ENCODE results near the gene PDYN. TPM values are rescaled to one million over a fixed set of nuclear protein-coding genes. Genes with fewer than 3 reads are reported as not detected.

PDYN gene
- total RNA-seq, 2 experiments from 2014 or later, result not detected

- Mint-ChIP-seq H3K36me3 (ENCODE audit: low read depth) (no peaks in the 10 kb centered on the region), H3K9me3 (no peaks in the 10 kb centered on the region), H3K27me3 (ENCODE audit: low read depth) (peaks cover 25% of the 10 kb centered on the region), H3K4me3 (no peak overlapping the region), H3K4me1 (ENCODE audit: low read depth) (peaks cover 14% of the 10 kb centered on the region), H3K27ac (no peak overlapping the region)
- CTCF ChIA-PET, result interaction anchor here (1.0 to 3.1 kb wide), 3 partner anchors 82 to 209 kb away, joined by 4 to 61 read pairs (median 4); no protein-coding TSS in a partner anchor
- DNase-seq, result peak; percentile 21
- intact Hi-C loops (cut with micrococcal nuclease), result loop anchor here (2.0 kb wide), 1 partner anchor 383 kb away; no protein-coding TSS in a partner anchor
Measured at GRCh38 chr20:1964061-1964460, 29.8 kb downstream of the PDYN start.

GRCh38 chr20:1961374-1961773, 32.5 kb downstream of the PDYN start:
- no peak for DNase-seq
- CTCF ChIA-PET, result interaction anchor here (0.8 kb wide), 1 partner anchor 211 kb away, joined by 3 read pairs; no protein-coding TSS in a partner anchor
- no peaks in the 10 kb centered on the region for H3K36me3 Mint-ChIP-seq (ENCODE audit: low read depth)
- intact Hi-C loops (cut with micrococcal nuclease), result no loop called here
- H3K27ac Mint-ChIP-seq, result no peak overlapping the region
- H3K4me1 Mint-ChIP-seq (ENCODE audit: low read depth), result peaks cover 14% of the 10 kb centered on the region
- H3K9me3 Mint-ChIP-seq, result no peaks in the 10 kb centered on the region
- H3K27me3 Mint-ChIP-seq (ENCODE audit: low read depth), result peaks cover 25% of the 10 kb centered on the region
- no peak overlapping the region for H3K4me3 Mint-ChIP-seq

GRCh38 chr20:1959156-1959555, 34.7 kb downstream of the PDYN start:
- H3K36me3 Mint-ChIP-seq (ENCODE audit: low read depth), result no peaks in the 10 kb centered on the region
- no peaks in the 10 kb centered on the region for H3K4me1 Mint-ChIP-seq (ENCODE audit: low read depth)
- intact Hi-C loops (cut with micrococcal nuclease), result no loop called here
- peaks cover 20% of the 10 kb centered on the region for H3K27me3 Mint-ChIP-seq (ENCODE audit: low read depth)
- H3K9me3 Mint-ChIP-seq, result no peaks in the 10 kb centered on the region
- H3K4me3 Mint-ChIP-seq, result no peak overlapping the region
- DNase-seq, result no peak
- no peak overlapping the region for H3K27ac Mint-ChIP-seq
- CTCF ChIA-PET, result interaction anchor here (0.6 kb wide), 2 partner anchors 161 to 164 kb away, joined by 3 read pairs; no protein-coding TSS in a partner anchor

GRCh38 chr20:1958426-1958825, 35.4 kb downstream of the PDYN start:
- H3K9me3 Mint-ChIP-seq, result no peaks in the 10 kb centered on the region
- H3K27ac Mint-ChIP-seq, result no peak overlapping the region
- no peaks in the 10 kb centered on the region for H3K4me1 Mint-ChIP-seq (ENCODE audit: low read depth)
- intact Hi-C loops (cut with micrococcal nuclease), result no loop called here
- H3K4me3 Mint-ChIP-seq, result no peak overlapping the region
- H3K36me3 Mint-ChIP-seq (ENCODE audit: low read depth), result no peaks in the 10 kb centered on the region
- CTCF ChIA-PET, result no interaction called here
- H3K27me3 Mint-ChIP-seq (ENCODE audit: low read depth), result peaks cover 15% of the 10 kb centered on the region
- DNase-seq, result no peak

GRCh38 chr20:1955217-1955616, 38.6 kb downstream of the PDYN start:
- H3K4me1 Mint-ChIP-seq (ENCODE audit: low read depth), result no peaks in the 10 kb centered on the region
- CTCF ChIA-PET, result interaction anchor here (1.2 kb wide), 1 partner anchor 10 kb away, joined by 4 read pairs; no protein-coding TSS in a partner anchor
- no peak overlapping the region for H3K4me3 Mint-ChIP-seq
- H3K9me3 Mint-ChIP-seq, result no peaks in the 10 kb centered on the region
- H3K36me3 Mint-ChIP-seq (ENCODE audit: low read depth), result no peaks in the 10 kb centered on the region
- peaks cover 9% of the 10 kb centered on the region for H3K27me3 Mint-ChIP-seq (ENCODE audit: low read depth)
- DNase-seq, result no peak
- H3K27ac Mint-ChIP-seq, result no peak overlapping the region
- intact Hi-C loops (cut with micrococcal nuclease), result no loop called here

GRCh38 chr20:1953621-1954020, 40.2 kb downstream of the PDYN start:
- H3K36me3 Mint-ChIP-seq (ENCODE audit: low read depth), result no peaks in the 10 kb centered on the region
- H3K4me1 Mint-ChIP-seq (ENCODE audit: low read depth), result no peaks in the 10 kb centered on the region
- H3K27ac Mint-ChIP-seq, result no peak overlapping the region
- H3K27me3 Mint-ChIP-seq (ENCODE audit: low read depth), result peaks cover 11% of the 10 kb centered on the region
- no peak overlapping the region for H3K4me3 Mint-ChIP-seq
- H3K9me3 Mint-ChIP-seq, result no peaks in the 10 kb centered on the region
- intact Hi-C loops (cut with micrococcal nuclease), result no loop called here
- no peak for DNase-seq
- CTCF ChIA-PET, result no interaction called here

GRCh38 chr20:1952737-1953530, 40.9 kb downstream of the PDYN start:
- no peak overlapping the region for H3K27ac Mint-ChIP-seq
- DNase-seq, result no peak
- H3K4me3 Mint-ChIP-seq, result no peak overlapping the region
- H3K9me3 Mint-ChIP-seq, result no peaks in the 10 kb centered on the region
- H3K36me3 Mint-ChIP-seq (ENCODE audit: low read depth), result no peaks in the 10 kb centered on the region
- intact Hi-C loops (cut with micrococcal nuclease), result no loop called here
- CTCF ChIA-PET, result interaction anchor here (1.1 kb wide), 1 partner anchor 55 kb away, joined by 3 read pairs; no protein-coding TSS in a partner anchor
- peaks cover 11% of the 10 kb centered on the region for H3K27me3 Mint-ChIP-seq (ENCODE audit: low read depth)
- H3K4me1 Mint-ChIP-seq (ENCODE audit: low read depth), result no peaks in the 10 kb centered on the region

- intact Hi-C loops (cut with micrococcal nuclease), result no loop called here
- no peak overlapping the region for H3K27ac Mint-ChIP-seq
- no peak overlapping the region for H3K4me3 Mint-ChIP-seq
- CTCF ChIA-PET, result interaction anchor here (1.1 kb wide), 1 partner anchor 56 kb away, joined by 3 read pairs; no protein-coding TSS in a partner anchor
- H3K27me3 Mint-ChIP-seq (ENCODE audit: low read depth), result peaks cover 20% of the 10 kb centered on the region
- DNase-seq, result no peak
- H3K36me3 Mint-ChIP-seq (ENCODE audit: low read depth), result no peaks in the 10 kb centered on the region
- H3K4me1 Mint-ChIP-seq (ENCODE audit: low read depth), result peaks cover 3% of the 10 kb centered on the region
- no peaks in the 10 kb centered on the region for H3K9me3 Mint-ChIP-seq
Measured at GRCh38 chr20:1951436-1952115, 42.3 kb downstream of the PDYN start.

- no peaks in the 10 kb centered on the region for H3K36me3 Mint-ChIP-seq (ENCODE audit: low read depth)
- H3K27me3 Mint-ChIP-seq (ENCODE audit: low read depth), result peaks cover 22% of the 10 kb centered on the region
- CTCF ChIA-PET, result interaction anchor here (0.6 kb wide), 1 partner anchor 37 kb away, joined by 3 read pairs; no protein-coding TSS in a partner anchor
- H3K4me1 Mint-ChIP-seq (ENCODE audit: low read depth), result peaks cover 3% of the 10 kb centered on the region
- intact Hi-C loops (cut with micrococcal nuclease), result no loop called here
- no peak overlapping the region for H3K4me3 Mint-ChIP-seq
- no peaks in the 10 kb centered on the region for H3K9me3 Mint-ChIP-seq
- no peak overlapping the region for H3K27ac Mint-ChIP-seq
- no peak for DNase-seq
Measured at GRCh38 chr20:1950836-1951235, 43.0 kb downstream of the PDYN start.

GRCh38 chr20:1949347-1950100, 44.3 kb downstream of the PDYN start:
- H3K27ac Mint-ChIP-seq, result no peak overlapping the region
- CTCF ChIA-PET, result no interaction called here
- intact Hi-C loops (cut with micrococcal nuclease), result no loop called here
- DNase-seq, result no peak
- H3K36me3 Mint-ChIP-seq (ENCODE audit: low read depth), result no peaks in the 10 kb centered on the region
- peaks cover 3% of the 10 kb centered on the region for H3K4me1 Mint-ChIP-seq (ENCODE audit: low read depth)
- H3K9me3 Mint-ChIP-seq, result no peaks in the 10 kb centered on the region
- H3K27me3 Mint-ChIP-seq (ENCODE audit: low read depth), result peaks cover 23% of the 10 kb centered on the region
- no peak overlapping the region for H3K4me3 Mint-ChIP-seq

GRCh38 chr20:1947535-1947846, 46.4 kb downstream of the PDYN start:
- H3K27me3 Mint-ChIP-seq (ENCODE audit: low read depth), result peaks cover 29% of the 10 kb centered on the region
- no peak for DNase-seq
- H3K4me1 Mint-ChIP-seq (ENCODE audit: low read depth), result peaks cover 3% of the 10 kb centered on the region
- H3K36me3 Mint-ChIP-seq (ENCODE audit: low read depth), result no peaks in the 10 kb centered on the region
- H3K9me3 Mint-ChIP-seq, result no peaks in the 10 kb centered on the region
- CTCF ChIA-PET, result no interaction called here
- intact Hi-C loops (cut with micrococcal nuclease), result no loop called here
- H3K27ac Mint-ChIP-seq, result no peak overlapping the region
- no peak overlapping the region for H3K4me3 Mint-ChIP-seq

GRCh38 chr20:1946762-1947534, 46.9 kb downstream of the PDYN start:
- no peak overlapping the region for H3K27ac Mint-ChIP-seq
- no peaks in the 10 kb centered on the region for H3K36me3 Mint-ChIP-seq (ENCODE audit: low read depth)
- DNase-seq, result no peak
- H3K27me3 Mint-ChIP-seq (ENCODE audit: low read depth), result peaks cover 29% of the 10 kb centered on the region
- no peak overlapping the region for H3K4me3 Mint-ChIP-seq
- no peaks in the 10 kb centered on the region for H3K9me3 Mint-ChIP-seq
- CTCF ChIA-PET, result no interaction called here
- H3K4me1 Mint-ChIP-seq (ENCODE audit: low read depth), result peaks cover 3% of the 10 kb centered on the region
- intact Hi-C loops (cut with micrococcal nuclease), result no loop called here
